Measurements from ENCODE around the gene PLA2G10. TPM values are rescaled to one million over a fixed set of nuclear protein-coding genes. Genes with fewer than 3 reads are reported as not detected.

PLA2G10 gene
- total and polyA plus RNA-seq, 2 of the 13 experiments (the other 11 are each of a cell fraction or from before 2014, with no cell fraction given) = not detected

GRCh38 chr16:14629919-14630619 is 64.0 kb downstream of the PLA2G10 start, which contains the start of gene PARN (continued):
- TF ChIP-seq ZNF510 (CRISPR knock-in tag; IDR thresholded peaks at IDR 0.05; ENCODE audit: low read depth) (no peak; the same call in 1 of the 2 replicates), MAFG (CRISPR knock-in tag; IDR thresholded peaks at IDR 0.05) (no peak), PAWR (CRISPR knock-in tag; IDR thresholded peaks at IDR 0.05; ENCODE audit: borderline replicate concordance) (peak; percentile 72; the same call in 1 of the 2 replicates), CSRNP1 (CRISPR knock-in tag; IDR thresholded peaks at IDR 0.05) (peak; percentile 96; the same call in 1 of the 2 replicates), ZNF768 (CRISPR knock-in tag; IDR thresholded peaks at IDR 0.05) (peak; percentile 87; the same call in 1 of the 2 replicates), RBFOX2 (IDR thresholded peaks at IDR 0.05; ENCODE audit: low read depth, low read length) (peak; percentile 100), EEA1 (CRISPR knock-in tag; IDR thresholded peaks at IDR 0.05; ENCODE audit: borderline replicate concordance) (peak; percentile 98; the same call in 1 of the 2 replicates), GLI4 (CRISPR knock-in tag; IDR thresholded peaks at IDR 0.05; ENCODE audit: borderline replicate concordance) (peak; percentile 91), HOXA5 (CRISPR knock-in tag; IDR thresholded peaks at IDR 0.05) (peak; percentile 91), TAF15 (IDR thresholded peaks at IDR 0.05; ENCODE audit: low read depth, low read length, poor library complexity, severe bottlenecking) (peak; percentile 57), IKZF5 (CRISPR knock-in tag; IDR thresholded peaks at IDR 0.05) (peak; percentile 88), IRX3 (CRISPR knock-in tag; IDR thresholded peaks at IDR 0.05; ENCODE audit: borderline replicate concordance, low read depth) (peak; percentile 98), ZNF879 (CRISPR knock-in tag; IDR thresholded peaks at IDR 0.05) (peak; percentile 95), THAP11 (CRISPR knock-in tag; IDR thresholded peaks at IDR 0.05) (peak; percentile 90), ATRX (CRISPR knock-in tag; IDR thresholded peaks at IDR 0.05; ENCODE audit: borderline replicate concordance) (no peak), HDAC1 (CRISPR knock-in tag; IDR thresholded peaks at IDR 0.05) (peak; percentile 99), ZBTB34 (CRISPR knock-in tag; IDR thresholded peaks at IDR 0.05) (peak; percentile 77; the same call in 1 of the 2 replicates), KLF16 (CRISPR knock-in tag; IDR thresholded peaks at IDR 0.05) (peak in 1 of 2 experiments; percentile 95; a peak in 2 of 4 replicates), ZFY (CRISPR knock-in tag; IDR thresholded peaks at IDR 0.05) (peak; percentile 100), IRF9 (CRISPR knock-in tag; IDR thresholded peaks at IDR 0.05; ENCODE audit: borderline replicate concordance) (peak; percentile 98), ZGPAT (CRISPR knock-in tag; IDR thresholded peaks at IDR 0.05) (peak; percentile 97; the same call in 1 of the 2 replicates)

Measured in HepG2 (cell line).